NCI-H446 (cell line): ENCODE data around the gene UBE2O.

Source experiments
- DNase-seq, 2 experiments: peaks; one replicate each; lab custom pipeline; 2025; lab: John Stamatoyannopoulos, UW

UBE2O gene

GRCh38 chr17:76388966-76389888 lies 63.7 kb downstream of the UBE2O start:
- no peak for DNase-seq

GRCh38 chr17:76386966-76387765 lies 65.8 kb downstream of the UBE2O start:
- DNase-seq: no peak

- peak in 1 of 2 experiments; percentile 48 for DNase-seq
Measured at GRCh38 chr17:76385892-76386786, 66.8 kb downstream of the UBE2O start.

GRCh38 chr17:76384987-76385891 lies 67.7 kb downstream of the UBE2O start:
- DNase-seq: no peak

- DNase-seq: peak in 1 of 2 experiments; percentile 84
Measured at GRCh38 chr17:76384222-76384986, 68.5 kb downstream of the UBE2O start, which contains the start of gene SPHK1. TSS of gene SPHK1 (plus strand) at chr17:76384609. CDS start at chr17:76385645, 1,036 bp downstream.

GRCh38 chr17:76383546-76384221 lies 69.3 kb downstream of the UBE2O start:
- DNase-seq: peak in 1 of 2 experiments; percentile 27

- DNase-seq: peak in 1 of 2 experiments; percentile 36
Measured at GRCh38 chr17:76382803-76383545, 70.0 kb downstream of the UBE2O start.

GRCh38 chr17:76382351-76382802 lies 70.6 kb downstream of the UBE2O start:
- no peak for DNase-seq

GRCh38 chr17:76381633-76382350 lies 71.2 kb downstream of the UBE2O start:
- no peak for DNase-seq

GRCh38 chr17:76379646-76380376 lies 73.1 kb downstream of the UBE2O start:
- DNase-seq: no peak

- no peak for DNase-seq
Measured at GRCh38 chr17:76379275-76379641, 73.7 kb downstream of the UBE2O start.

GRCh38 chr17:76378548-76379274 lies 74.2 kb downstream of the UBE2O start:
- DNase-seq: no peak

- no peak for DNase-seq
Measured at GRCh38 chr17:76376318-76377133, 76.4 kb downstream of the UBE2O start.

GRCh38 chr17:76371656-76372628 lies 81.0 kb downstream of the UBE2O start:
- DNase-seq: no peak
